Endothelial cell of umbilical vein (primary cell): ENCODE data around the gene FSD1.
A peak's percentile ranks its signal among the peaks of the same experiment; 100 is the strongest.

ENCODE experiments used
- CTCF ChIP-seq, 2 donors: IDR thresholded peaks; 1 replicate in 1 of 2; 2 replicates in 1 of 2; pipeline ENCODE4 v1.5.1; 2011; ENCODE audit warnings: low read length in 2 of 2, mild to moderate bottlenecking in 2 of 2, moderate library complexity in 2 of 2, control low read depth in 1 of 2, inconsistent platforms in 1 of 2, low read depth in 1 of 2; ENCODE audit not compliant: insufficient read depth in 1 of 2; ENCODE audit errors: extremely low read depth in 1 of 2
- EZH2 ChIP-seq: IDR thresholded peaks from 2 replicates; pipeline ENCODE4 v1.6.1; 2012; ENCODE audit warnings: borderline replicate concordance, low read depth, mild to moderate bottlenecking, moderate library complexity, low read length, inconsistent platforms; ENCODE audit not compliant: severe bottlenecking
- FOS ChIP-seq: IDR thresholded peaks from 2 replicates; pipeline ENCODE4 v1.6.1; 2011; ENCODE audit warnings: mild to moderate bottlenecking, low read length, moderate library complexity, borderline replicate concordance; ENCODE audit not compliant: insufficient read depth
- GATA2 ChIP-seq: IDR thresholded peaks from 2 replicates; pipeline ENCODE4 v1.7.0; 2011; ENCODE audit warnings: low read depth, mild to moderate bottlenecking, moderate library complexity, mixed read lengths, low read length; ENCODE audit not compliant: insufficient read length, insufficient read depth
- JUN ChIP-seq: IDR thresholded peaks from 2 replicates; pipeline ENCODE4 v1.6.1; 2011; ENCODE audit warnings: borderline replicate concordance, low read depth; ENCODE audit not compliant: insufficient read length, insufficient read depth
- MAX ChIP-seq: IDR thresholded peaks from 2 replicates; pipeline ENCODE4 v1.6.1; 2011; ENCODE audit not compliant: insufficient read depth, insufficient read length
- MYC ChIP-seq: IDR thresholded peaks from one replicate; pipeline ENCODE4 v1.6.1; 2011; ENCODE audit warnings: mild to moderate bottlenecking, low read depth, low read length
- POLR2A ChIP-seq: IDR thresholded peaks from 2 replicates; pipeline ENCODE4 v1.6.1; 2012; ENCODE audit warnings: low read depth, mild to moderate bottlenecking, control low read depth, low read length
- POLR2AphosphoS5 ChIP-seq: IDR thresholded peaks from 2 replicates; pipeline ENCODE4 v1.6.1; 2012; ENCODE audit warnings: low read depth, mild to moderate bottlenecking, control low read depth, low read length, moderate library complexity; ENCODE audit not compliant: insufficient read depth

- TF ChIP-seq CTCF (IDR thresholded peaks at IDR 0.05; ENCODE audit: extremely low read depth in 1 of 2, insufficient read depth in 1 of 2, low read depth in 1 of 2, low read length in 2 of 2): peak; percentile 66 to 88
- no peak for TF ChIP-seq POLR2A
- TF ChIP-seq FOS: no peak
- no peak for TF ChIP-seq MYC
- no peak for TF ChIP-seq EZH2
- no peak for TF ChIP-seq MAX
- TF ChIP-seq POLR2AphosphoS5: no peak
- TF ChIP-seq GATA2: no peak
- TF ChIP-seq JUN: no peak
These were observed 37.1 kb upstream of the FSD1 start for GRCh38 chr19:4267101-4267900.
